Measurements from ENCODE around the gene RALB. TPM values are rescaled to one million over a fixed set of nuclear protein-coding genes. Genes with fewer than 3 reads are reported as not detected.

RALB gene
- total RNA-seq, 4 donors from 2014 or later: 20.1 to 45.0 (median 30.4) TPM

- in situ Hi-C loops (cut with MboI; ENCODE audit: low sequenced_read_pairs in 4 of 4): no loop called here
Observed at GRCh38 chr2:120236791-120237190, 15.9 kb upstream of the RALB start.

GRCh38 chr2:120237491-120237902 is 15.2 kb upstream of the RALB start:
- ATAC-seq (no peak), DNase-seq (no peak)
- Histone ChIP-seq H3K9me3 (no peaks in the 10 kb centered on the region), H3K36me3 (no peaks in the 10 kb centered on the region), H3K4me1 (peaks cover 0 to 5% of the 10 kb centered on the region in 2 donors), H3K27me3 (no peaks in the 10 kb centered on the region), H3K4me3 (no peak overlapping the region), H3K27ac (no peak overlapping the region)
- TF ChIP-seq POLR2A (IDR thresholded peaks at IDR 0.05) (no peak), CTCF (IDR thresholded peaks at IDR 0.05 in 4 of 5, conservative IDR thresholded peaks at IDR 0.05 in 1 of 5) (no peak)
- intact Hi-C loops (cut with DNase I; ENCODE audit: low total_unique reads): no loop called here
- in situ Hi-C loops (cut with MboI; ENCODE audit: low sequenced_read_pairs in 4 of 4): no loop called here

More at GRCh38 chr2:120236791-120237190, 15.9 kb upstream of the RALB start:
- TF ChIP-seq POLR2A (IDR thresholded peaks at IDR 0.05): no peak
- TF ChIP-seq CTCF (IDR thresholded peaks at IDR 0.05 in 4 of 5, conservative IDR thresholded peaks at IDR 0.05 in 1 of 5): no peak
- no peaks in the 10 kb centered on the region for H3K9me3 ChIP-seq
- H3K27ac ChIP-seq: no peak overlapping the region
- H3K36me3 ChIP-seq: no peaks in the 10 kb centered on the region
- ATAC-seq: no peak
- peaks cover 0 to 5% of the 10 kb centered on the region in 2 donors for H3K4me1 ChIP-seq
- H3K27me3 ChIP-seq: no peaks in the 10 kb centered on the region
- H3K4me3 ChIP-seq: no peak overlapping the region
- intact Hi-C loops (cut with DNase I; ENCODE audit: low total_unique reads): no loop called here
- no peak for DNase-seq

GRCh38 chr2:120238728-120239487 is 13.7 kb upstream of the RALB start:
- peak overlapping the region in 3 of 4 donors; percentile 49 to 64 (median 57) for H3K27ac ChIP-seq
- intact Hi-C loops (cut with DNase I; ENCODE audit: low total_unique reads) (loop anchor here (1.0 kb wide), 1 partner anchor 10 kb away; no protein-coding TSS in a partner anchor), in situ Hi-C loops (cut with MboI; ENCODE audit: low sequenced_read_pairs in 4 of 4) (no loop called here)
- ATAC-seq: peak in 1 of 2 donors; percentile 29
- no peak overlapping the region for H3K4me3 ChIP-seq
- no peak for TF ChIP-seq POLR2A (IDR thresholded peaks at IDR 0.05)
- TF ChIP-seq CTCF (IDR thresholded peaks at IDR 0.05 in 4 of 5, conservative IDR thresholded peaks at IDR 0.05 in 1 of 5): no peak
- no peaks in the 10 kb centered on the region for H3K36me3 ChIP-seq
- no peaks in the 10 kb centered on the region for H3K27me3 ChIP-seq
- no peaks in the 10 kb centered on the region for H3K4me1 ChIP-seq
- no peaks in the 10 kb centered on the region for H3K9me3 ChIP-seq
- DNase-seq: no peak

- intact Hi-C loops (cut with DNase I; ENCODE audit: low total_unique reads): loop anchor here (1.0 kb wide), 1 partner anchor 10 kb away; no protein-coding TSS in a partner anchor
- TF ChIP-seq CTCF (IDR thresholded peaks at IDR 0.05 in 4 of 5, conservative IDR thresholded peaks at IDR 0.05 in 1 of 5) (no peak), POLR2A (IDR thresholded peaks at IDR 0.05) (no peak)
- in situ Hi-C loops (cut with MboI; ENCODE audit: low sequenced_read_pairs in 4 of 4): no loop called here
- H3K27ac ChIP-seq: peak overlapping the region in 3 of 4 donors; percentile 48 to 64 (median 57)
- ATAC-seq (peak; percentile 63 to 76), DNase-seq (no peak)
- H3K4me1 ChIP-seq: no peaks in the 10 kb centered on the region
- no peak overlapping the region for H3K4me3 ChIP-seq
- no peaks in the 10 kb centered on the region for H3K36me3 ChIP-seq
- no peaks in the 10 kb centered on the region for H3K27me3 ChIP-seq
- H3K9me3 ChIP-seq: no peaks in the 10 kb centered on the region
Observed at GRCh38 chr2:120239488-120240287, 13.0 kb upstream of the RALB start.
